ENCODE results near the gene NCOA6. TPM values are rescaled to one million over a fixed set of nuclear protein-coding genes. Genes with fewer than 3 reads are reported as not detected.

Gene NCOA6
- polyA plus RNA-seq, 1 donor from 2014 or later = 13.0 TPM

GRCh38 chr20:34873583-34874093 is 48.2 kb upstream of the NCOA6 start:
- Histone ChIP-seq H3K9me3 (ENCODE audit: low read length) (no peaks in the 10 kb centered on the region), H2AFZ (ENCODE audit: low read depth, low read length) (no peak overlapping the region), H3K4me3 (ENCODE audit: low read length) (no peak overlapping the region), H3K9ac (ENCODE audit: low read length) (no peak overlapping the region), H4K20me1 (ENCODE audit: insufficient read depth) (no peaks in the 10 kb centered on the region), H3K36me3 (ENCODE audit: insufficient read depth, low read length) (no peaks in the 10 kb centered on the region), H3F3A (ENCODE audit: insufficient read depth, low read length, poor library complexity, severe bottlenecking) (no peaks in the 10 kb centered on the region), H3K4me2 (ENCODE audit: low read length) (no peak overlapping the region), H3K27ac (ENCODE audit: low read length) (no peak overlapping the region), H3K9me2 (ENCODE audit: insufficient read depth, low read length) (no peaks in the 10 kb centered on the region), H3K79me2 (replicated peaks; ENCODE audit: insufficient read depth, low read length) (peaks cover 15% of the 10 kb centered on the region), H3K27me3 (ENCODE audit: insufficient read depth, low read depth, low read length) (no peaks in the 10 kb centered on the region)
- TF ChIP-seq EP300 (conservative IDR thresholded peaks at IDR 0.05; ENCODE audit: poor library complexity, severe bottlenecking) = no peak

GRCh38 chr20:34872622-34873224 is 47.3 kb upstream of the NCOA6 start, which contains the start of gene GGT7:
TSS of gene GGT7 (minus strand) at chr20:34872856. CDS start at chr20:34872815, 41 bp downstream.
- Histone ChIP-seq H3K27ac (ENCODE audit: low read length) (peak within 1 kb of the TSS; percentile 79), H3K4me3 (ENCODE audit: low read length) (peak within 1 kb of the TSS; percentile 88), H3K36me3 (ENCODE audit: insufficient read depth, low read length) (no peaks in the 10 kb centered on the region)

More at GRCh38 chr20:34872622-34873224, 47.3 kb upstream of the NCOA6 start, which contains the start of gene GGT7:
- Histone ChIP-seq H3K79me2 (replicated peaks; ENCODE audit: insufficient read depth, low read length) (peaks cover 15% of the 10 kb centered on the region), H3K9ac (ENCODE audit: low read length) (peak within 1 kb of the TSS; percentile 89), H2AFZ (ENCODE audit: low read depth, low read length) (peak within 1 kb of the TSS; percentile 96), H3K9me2 (ENCODE audit: insufficient read depth, low read length) (no peaks in the 10 kb centered on the region), H4K20me1 (ENCODE audit: insufficient read depth) (no peaks in the 10 kb centered on the region), H3K4me2 (ENCODE audit: low read length) (peak within 1 kb of the TSS; percentile 96), H3K9me3 (ENCODE audit: low read length) (no peaks in the 10 kb centered on the region), H3K27me3 (ENCODE audit: insufficient read depth, low read depth, low read length) (no peaks in the 10 kb centered on the region), H3F3A (ENCODE audit: insufficient read depth, low read length, poor library complexity, severe bottlenecking) (no peaks in the 10 kb centered on the region)
- TF ChIP-seq EP300 (conservative IDR thresholded peaks at IDR 0.05; ENCODE audit: poor library complexity, severe bottlenecking) = peak; percentile 15
- peak; percentile 92 for TF ChIP-seq POLR2AphosphoS5 (IDR thresholded peaks at IDR 0.05)
- peak; percentile 46 for TF ChIP-seq RAD21 (conservative IDR thresholded peaks at IDR 0.05)
- peak; percentile 51 for TF ChIP-seq MXI1 (conservative IDR thresholded peaks at IDR 0.05; ENCODE audit: poor library complexity, severe bottlenecking)
- peak; percentile 61 for TF ChIP-seq SMC3 (conservative IDR thresholded peaks at IDR 0.05; ENCODE audit: poor library complexity)
- TF ChIP-seq EZH2 (IDR thresholded peaks at IDR 0.05; ENCODE audit: borderline replicate concordance, insufficient read depth, low read length, poor library complexity, severe bottlenecking) = no peak
- TF ChIP-seq TAF1 (IDR thresholded peaks at IDR 0.05; ENCODE audit: low read depth) = no peak
- peak; percentile 78 for TF ChIP-seq CTCF (IDR thresholded peaks at IDR 0.05; ENCODE audit: poor library complexity, severe bottlenecking)
- no peak for TF ChIP-seq REST (IDR thresholded peaks at IDR 0.05; ENCODE audit: borderline replicate concordance)
